Activated CD8-positive, alpha-beta memory T cell treated with anti-CD3 and anti-CD28 coated beads for 4 hours (primary cell): ENCODE data around the gene FHOD3.

Experiments
- DNase-seq, 2 donors: peaks; one replicate each; pipeline ENCODE4 v3.0.0-alpha.2; 2020; ENCODE audit warnings: low read depth in 2 of 2

The FHOD3 gene

DNA sequence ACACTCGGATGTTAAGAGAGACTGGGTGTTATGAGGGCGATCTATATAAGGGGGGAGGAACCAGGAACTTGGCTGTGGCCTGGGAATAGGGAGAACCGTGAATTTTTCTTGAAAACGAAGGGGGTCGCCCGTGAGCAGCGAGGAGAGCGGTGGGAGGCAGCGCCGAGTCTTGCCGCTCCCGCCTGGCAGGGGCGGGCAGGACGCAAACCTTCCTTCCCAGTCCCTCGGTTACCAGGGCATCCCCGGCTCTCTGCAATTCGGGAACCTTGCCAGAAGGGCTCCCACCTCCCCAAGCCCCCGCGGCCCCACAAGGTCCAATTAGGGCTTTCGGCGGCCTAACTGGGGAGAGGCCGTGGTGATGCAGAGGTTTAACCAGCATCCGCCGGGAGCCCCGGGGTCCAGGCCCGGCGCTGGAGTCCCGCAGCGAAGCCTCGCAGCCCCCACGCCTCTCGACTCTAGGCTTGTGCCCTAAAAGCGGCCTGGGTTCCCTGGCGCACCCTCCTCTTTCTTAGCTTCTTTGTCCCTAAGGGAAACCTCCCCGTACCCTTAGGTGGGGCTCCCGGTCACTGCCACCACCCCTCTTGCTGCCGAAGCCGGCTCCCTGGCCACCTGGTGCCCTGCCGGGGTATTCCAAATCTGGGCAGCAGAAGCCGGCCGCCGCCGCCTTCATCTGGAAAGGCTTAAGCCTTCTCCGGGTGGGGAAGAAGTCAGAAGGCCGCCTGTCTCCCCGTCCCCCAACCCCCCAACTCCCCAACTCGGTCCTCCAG is 680 bp upstream of the FHOD3 start:
- DNase-seq: no peak

DNA sequence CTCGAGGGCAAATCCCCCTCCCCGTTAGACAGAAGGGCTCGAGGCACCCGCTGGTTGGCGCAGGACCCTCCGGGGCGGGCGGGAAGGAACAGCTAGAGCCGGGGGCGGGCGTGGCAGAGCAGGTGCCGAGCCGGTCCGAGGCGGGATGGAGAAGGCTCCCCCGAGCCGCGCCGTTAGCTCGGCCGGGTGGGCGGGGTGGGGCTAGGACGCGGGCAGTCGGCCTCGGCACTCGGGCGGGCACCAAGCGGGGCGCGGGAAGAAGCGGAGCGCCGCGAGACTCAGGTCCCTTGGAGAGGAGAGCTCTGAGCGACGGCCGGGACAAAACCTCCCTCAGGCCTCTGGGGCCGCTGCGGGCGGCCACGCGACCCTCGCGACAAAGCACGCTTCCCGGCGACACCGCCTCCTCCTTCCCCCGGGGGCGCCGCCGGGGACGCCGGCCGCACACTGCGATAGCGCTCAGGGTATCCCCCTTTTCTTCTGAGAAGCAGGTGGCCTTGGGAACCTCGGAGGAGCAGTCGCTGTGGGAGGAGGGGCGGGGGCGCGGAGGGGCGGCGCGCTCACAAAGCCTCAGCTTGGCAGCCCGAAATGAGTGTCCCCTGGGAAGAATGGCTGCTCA is 721 bp downstream of the FHOD3 start:
- DNase-seq: no peak

- no peak for DNase-seq
These were observed 1.5 kb downstream of the FHOD3 start for GRCh38 chr18:36299015-36299414.

- DNase-seq: no peak
These were observed 2.7 kb downstream of the FHOD3 start for GRCh38 chr18:36300211-36300610.

GRCh38 chr18:36301884-36302283 is 4.4 kb downstream of the FHOD3 start:
- no peak for DNase-seq

GRCh38 chr18:36302676-36303075 is 5.2 kb downstream of the FHOD3 start:
- no peak for DNase-seq

- no peak for DNase-seq
These were observed 5.8 kb downstream of the FHOD3 start for GRCh38 chr18:36303211-36303844.

- no peak for DNase-seq
These were observed 7.2 kb downstream of the FHOD3 start for GRCh38 chr18:36304723-36305122.

- DNase-seq: no peak
These were observed 7.9 kb downstream of the FHOD3 start for GRCh38 chr18:36305375-36305774.

GRCh38 chr18:36307513-36307912 is 10.0 kb downstream of the FHOD3 start:
- DNase-seq: no peak

DNA sequence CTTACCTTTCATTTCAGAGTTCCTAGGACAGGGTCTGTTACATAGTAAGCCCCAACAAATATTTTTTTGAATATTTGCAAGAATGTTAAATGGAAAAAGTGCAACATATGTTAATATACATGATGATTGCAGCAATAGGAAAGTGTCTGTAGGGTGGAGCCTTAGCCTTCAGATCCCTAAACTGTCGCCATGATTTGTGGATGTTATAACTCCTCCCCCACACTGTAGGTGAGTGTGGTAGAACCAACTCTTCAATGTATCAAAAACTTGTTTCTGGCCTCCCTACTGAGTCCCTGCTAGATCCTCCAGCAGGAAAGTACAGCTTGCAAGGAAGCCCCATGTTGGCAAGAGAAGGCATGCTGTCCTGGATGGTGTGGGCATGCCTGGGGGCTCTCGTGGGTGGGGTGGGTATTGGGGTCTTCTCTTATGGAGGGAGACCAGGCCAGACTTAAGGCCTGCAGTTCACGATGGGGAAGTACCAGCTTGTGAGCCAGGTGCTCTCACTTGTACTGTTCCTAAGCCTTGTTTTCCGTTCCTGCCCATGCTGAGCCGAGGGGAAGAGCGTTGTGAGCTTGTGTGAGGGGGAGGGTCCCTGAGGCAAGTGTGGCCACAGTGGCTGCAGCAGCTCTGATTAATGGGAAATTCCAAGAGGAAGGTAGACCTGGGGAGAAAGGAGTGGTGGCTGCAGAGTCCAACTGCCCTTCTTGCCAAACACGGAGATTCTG is 11.4 kb downstream of the FHOD3 start:
- DNase-seq: no peak

DNA sequence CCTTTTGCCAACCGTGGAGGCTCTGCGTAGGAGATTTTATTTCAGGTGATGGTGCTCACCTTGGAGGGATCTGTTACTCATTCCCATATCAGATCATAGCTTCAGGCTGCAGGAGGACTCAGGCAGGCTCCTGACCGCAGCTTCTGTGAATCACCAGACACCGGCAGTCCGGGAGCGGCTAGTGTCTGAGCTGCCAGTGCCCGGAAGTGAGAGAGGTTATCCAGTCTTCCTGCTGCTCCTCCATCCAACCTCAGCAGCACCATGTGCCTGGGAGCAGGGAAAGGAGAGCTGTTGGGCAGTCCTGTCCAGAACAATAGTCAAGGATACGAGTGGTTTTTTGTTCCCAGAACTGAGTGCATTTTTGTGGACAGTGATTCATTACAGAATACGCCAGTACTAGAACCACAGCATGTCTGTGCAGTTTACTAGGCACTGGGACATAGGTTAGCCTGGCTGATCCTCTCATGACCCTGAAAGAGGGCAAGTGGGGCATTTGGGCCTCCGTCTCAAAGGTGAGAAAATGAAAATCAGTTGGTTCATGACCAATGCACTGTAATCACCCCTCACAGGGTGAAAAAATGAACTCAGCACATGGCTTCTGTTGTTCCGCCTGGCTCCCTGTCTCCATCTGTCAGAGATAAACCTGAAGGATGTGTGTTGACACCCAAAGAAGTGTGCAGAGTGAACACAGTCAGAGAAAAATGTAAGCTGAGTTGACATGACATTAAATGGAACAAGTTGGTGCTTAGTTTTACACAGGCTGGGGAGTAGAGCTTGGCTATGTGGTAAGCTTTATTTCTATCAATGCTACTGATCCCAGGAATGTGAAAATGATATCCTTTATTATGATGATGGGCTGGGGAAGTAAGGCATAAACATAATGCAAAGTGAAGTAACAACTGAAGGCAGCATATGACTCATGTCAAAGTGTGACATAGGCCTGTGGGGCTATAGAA is 12.2 kb downstream of the FHOD3 start:
- DNase-seq: no peak

- DNase-seq: no peak
These were observed 13.6 kb downstream of the FHOD3 start for GRCh38 chr18:36311026-36311570.

GRCh38 chr18:36312806-36313395 is 15.4 kb downstream of the FHOD3 start:
- no peak for DNase-seq

GRCh38 chr18:36314098-36314497 is 16.6 kb downstream of the FHOD3 start:
- no peak for DNase-seq

DNA sequence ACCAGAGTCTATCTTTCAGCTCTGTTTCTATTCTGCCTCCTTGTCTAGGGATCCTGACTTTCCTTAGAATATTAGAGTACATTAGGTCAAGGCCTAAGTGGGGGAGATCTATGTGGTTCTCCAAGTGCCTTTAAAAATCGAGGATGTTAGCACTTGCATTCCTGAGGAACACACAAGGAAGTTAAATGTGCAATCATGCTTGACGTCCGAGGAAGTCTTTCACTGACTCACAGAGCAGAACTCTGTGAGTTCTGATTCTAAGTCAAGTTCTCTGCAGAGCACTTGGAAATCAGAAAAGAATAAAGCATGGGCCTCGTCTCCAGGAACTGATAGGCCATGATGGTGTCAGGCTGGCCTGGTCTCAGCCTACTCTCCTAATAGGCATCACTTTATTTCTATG is 17.2 kb downstream of the FHOD3 start:
- no peak for DNase-seq

DNA sequence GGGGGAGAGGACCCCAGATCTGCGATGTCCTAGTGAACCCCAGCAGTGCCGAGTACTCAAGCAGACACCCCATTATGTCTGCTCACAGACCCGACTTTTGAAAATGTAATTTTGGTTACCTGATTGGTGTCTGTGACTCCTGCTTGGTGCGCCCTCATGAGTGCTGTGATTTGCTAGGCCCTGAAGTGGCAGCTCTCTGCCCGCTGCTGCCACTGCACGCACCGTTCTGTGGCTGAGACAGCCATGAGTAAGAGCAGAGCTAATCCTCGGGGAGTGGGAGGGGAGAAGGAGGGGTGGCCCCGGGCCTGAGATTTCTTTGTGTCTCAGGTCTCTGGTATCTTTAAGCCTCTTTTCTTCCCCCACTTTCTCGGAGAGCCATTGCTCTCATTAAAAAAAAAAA is 18.2 kb downstream of the FHOD3 start:
- DNase-seq: no peak

DNA sequence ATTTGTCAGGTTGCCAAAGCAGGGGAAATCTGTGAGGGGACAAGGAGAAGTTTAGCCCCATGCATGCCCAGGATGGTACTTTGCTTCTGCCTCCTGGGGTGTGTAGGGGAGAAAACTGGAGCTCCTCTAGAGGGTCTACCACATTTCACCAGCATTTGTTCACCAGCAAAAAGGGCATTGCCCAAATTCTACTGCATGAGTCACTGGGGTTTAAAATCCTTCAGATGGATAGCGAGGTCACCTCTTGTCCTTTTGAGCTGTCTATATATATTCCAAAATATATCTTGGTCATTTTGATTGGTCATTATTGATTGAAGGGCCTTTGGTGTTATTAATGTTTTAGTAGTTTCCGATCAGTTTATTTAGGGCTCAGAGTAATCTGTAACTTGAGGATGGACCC is 18.7 kb downstream of the FHOD3 start:
- DNase-seq: no peak

GRCh38 chr18:36321658-36322407 is 24.3 kb downstream of the FHOD3 start:
- no peak for DNase-seq

DNA sequence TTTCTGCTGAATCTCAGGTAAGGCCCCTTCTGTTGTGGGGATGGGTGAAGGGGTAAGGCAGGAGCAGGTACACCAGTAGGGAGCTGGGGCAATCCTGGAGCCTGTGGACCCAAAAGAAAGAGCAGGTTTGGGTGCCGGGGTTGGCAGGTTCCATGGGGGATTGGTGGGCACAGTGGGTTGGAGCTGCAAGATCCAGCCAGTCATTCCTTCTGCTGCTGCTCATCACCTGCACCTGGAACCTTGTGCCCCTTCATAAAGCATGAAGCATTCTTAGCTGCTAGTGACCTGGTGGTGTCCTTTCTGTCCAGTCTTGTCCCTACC is 24.9 kb downstream of the FHOD3 start:
- no peak for DNase-seq
